OCI-LY1 (cell line): ENCODE results near the gene DEPDC1B.

Source experiments
- EZH2 ChIP-seq: fragments of 200-600 bp; sonication (generic), shearing (Covaris generic); IDR thresholded peaks from 2 replicates; pipeline ENCODE4 v1.8.0; 2017; ENCODE audit warnings: borderline replicate concordance, mixed run types, mild to moderate bottlenecking, antibody characterized with exemption, low read length, moderate library complexity, mixed read lengths
- TF ChIP-seq, protein P1 (sequence below): fragments of 200-600 bp; sonication (generic), shearing (Covaris generic); IDR thresholded peaks from 2 replicates; pipeline ENCODE4 v1.5.1; 2017; ENCODE audit warnings: mild to moderate bottlenecking, antibody characterized with exemption, low read length, moderate library complexity, mixed read lengths

DNA sequence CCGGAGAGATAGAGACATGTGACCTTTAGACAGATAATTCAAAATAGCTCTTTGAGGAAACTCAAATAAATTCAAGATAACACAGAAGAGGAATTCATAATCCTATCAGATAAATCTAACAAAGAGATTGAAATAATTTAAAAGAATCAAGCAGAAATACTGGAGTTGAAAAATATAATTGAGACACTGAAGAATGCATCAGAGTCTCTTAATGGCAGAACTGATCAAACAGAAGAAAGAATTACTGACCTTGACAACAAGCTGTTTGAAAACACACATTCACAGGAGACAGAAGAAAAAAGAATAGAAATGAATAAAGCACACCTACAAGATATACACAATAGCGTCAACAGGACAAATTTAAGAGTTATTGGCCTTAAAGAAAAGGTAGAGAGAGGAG is 40.4 kb upstream of the DEPDC1B start:
- TF ChIP-seq, protein P1, sequence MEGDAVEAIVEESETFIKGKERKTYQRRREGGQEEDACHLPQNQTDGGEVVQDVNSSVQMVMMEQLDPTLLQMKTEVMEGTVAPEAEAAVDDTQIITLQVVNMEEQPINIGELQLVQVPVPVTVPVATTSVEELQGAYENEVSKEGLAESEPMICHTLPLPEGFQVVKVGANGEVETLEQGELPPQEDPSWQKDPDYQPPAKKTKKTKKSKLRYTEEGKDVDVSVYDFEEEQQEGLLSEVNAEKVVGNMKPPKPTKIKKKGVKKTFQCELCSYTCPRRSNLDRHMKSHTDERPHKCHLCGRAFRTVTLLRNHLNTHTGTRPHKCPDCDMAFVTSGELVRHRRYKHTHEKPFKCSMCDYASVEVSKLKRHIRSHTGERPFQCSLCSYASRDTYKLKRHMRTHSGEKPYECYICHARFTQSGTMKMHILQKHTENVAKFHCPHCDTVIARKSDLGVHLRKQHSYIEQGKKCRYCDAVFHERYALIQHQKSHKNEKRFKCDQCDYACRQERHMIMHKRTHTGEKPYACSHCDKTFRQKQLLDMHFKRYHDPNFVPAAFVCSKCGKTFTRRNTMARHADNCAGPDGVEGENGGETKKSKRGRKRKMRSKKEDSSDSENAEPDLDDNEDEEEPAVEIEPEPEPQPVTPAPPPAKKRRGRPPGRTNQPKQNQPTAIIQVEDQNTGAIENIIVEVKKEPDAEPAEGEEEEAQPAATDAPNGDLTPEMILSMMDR = no peak
- no peak for TF ChIP-seq EZH2
